Small intestine (tissue), 7 donors: Measurements from ENCODE around the gene LDB2. TPM values are rescaled to one million over a fixed set of nuclear protein-coding genes. Genes with fewer than 3 reads are reported as not detected.

ENCODE experiments used
- DNase-seq, 2 donors: peaks; one replicate each; pipeline versions ENCODE4 v3.0.0 to v3.0.0-alpha.2; 2013
- FAIRE-seq: peaks from 2 replicates; lab custom pipeline; 2012; peaks lifted over from hg19 to GRCh38; lab: Jason Lieb, UNC
- H3K27ac ChIP-seq, 3 donors: one replicate each; pipeline ENCODE4 v1.5.1; 2013; ENCODE audit warnings: low read length in 2 of 3, mild to moderate bottlenecking in 2 of 3, control low read depth in 1 of 3, inconsistent platforms in 1 of 3, low read depth in 1 of 3, moderate library complexity in 1 of 3
- H3K27me3 ChIP-seq, 3 donors: one replicate each; pipeline ENCODE4 v1.6.1; 2013; ENCODE audit warnings: low read length in 3 of 3, inconsistent platforms in 1 of 3; ENCODE audit not compliant: control insufficient read depth in 3 of 3, insufficient read depth in 3 of 3
- H3K36me3 ChIP-seq, 3 donors: one replicate each; pipeline ENCODE4 v1.6.1; 2013; ENCODE audit warnings: low read length in 3 of 3, inconsistent platforms in 1 of 3, low read depth in 1 of 3, mild to moderate bottlenecking in 1 of 3, moderate library complexity in 1 of 3; ENCODE audit not compliant: control insufficient read depth in 3 of 3, insufficient read depth in 2 of 3
- H3K4me1 ChIP-seq, 3 donors: one replicate each; pipeline ENCODE4 v1.6.1; 2013; ENCODE audit warnings: low read length in 2 of 3, inconsistent platforms in 1 of 3, low read depth in 1 of 3, mild to moderate bottlenecking in 1 of 3, moderate library complexity in 1 of 3; ENCODE audit not compliant: control insufficient read depth in 3 of 3, insufficient read depth in 2 of 3
- H3K4me3 ChIP-seq, 3 donors: one replicate each; pipeline ENCODE4 v1.5.1; 2013; ENCODE audit warnings: low read length in 3 of 3, control low read depth in 1 of 3, inconsistent platforms in 1 of 3, low read depth in 1 of 3, mild to moderate bottlenecking in 1 of 3, moderate library complexity in 1 of 3
- H3K9me3 ChIP-seq, 2 donors: one replicate each; pipeline ENCODE4 v1.6.1; 2013; ENCODE audit warnings: low read depth in 1 of 2, low read length in 1 of 2; ENCODE audit not compliant: control insufficient read depth in 2 of 2, insufficient read depth in 1 of 2
- WGBS, 3 donors: extraction: QIAGEN DNeasy Blood & Tissue Kit; methylation state at CpG; one replicate each; pipeline ENCODE4 v1.1.7; 2013; 5-methylcytosine and 5-hydroxymethylcytosine counted together
- polyA plus RNA-seq, 4 donors: library from polyadenylated mRNA; stranded (reverse) in 3 of 4; unstranded in 1 of 4; fragments of 200-250 nt in 3 of 4; fragments of 120-200 nt in 1 of 4; gene quantifications; one replicate each; pipeline versions ENCODE4 v1.2.1 to v1.2.3, GENCODE V29; 2013
- donor health status: healthy with polysubstance abuse.
- donor health status: control.
- donor health status: control.
- donor health status: Bipolar disorder and iron deficiency.
- donor health status: healthy.

The LDB2 gene
- polyA plus RNA-seq, 4 donors: 1.1 to 19.2 (median 6.6) TPM

DNA sequence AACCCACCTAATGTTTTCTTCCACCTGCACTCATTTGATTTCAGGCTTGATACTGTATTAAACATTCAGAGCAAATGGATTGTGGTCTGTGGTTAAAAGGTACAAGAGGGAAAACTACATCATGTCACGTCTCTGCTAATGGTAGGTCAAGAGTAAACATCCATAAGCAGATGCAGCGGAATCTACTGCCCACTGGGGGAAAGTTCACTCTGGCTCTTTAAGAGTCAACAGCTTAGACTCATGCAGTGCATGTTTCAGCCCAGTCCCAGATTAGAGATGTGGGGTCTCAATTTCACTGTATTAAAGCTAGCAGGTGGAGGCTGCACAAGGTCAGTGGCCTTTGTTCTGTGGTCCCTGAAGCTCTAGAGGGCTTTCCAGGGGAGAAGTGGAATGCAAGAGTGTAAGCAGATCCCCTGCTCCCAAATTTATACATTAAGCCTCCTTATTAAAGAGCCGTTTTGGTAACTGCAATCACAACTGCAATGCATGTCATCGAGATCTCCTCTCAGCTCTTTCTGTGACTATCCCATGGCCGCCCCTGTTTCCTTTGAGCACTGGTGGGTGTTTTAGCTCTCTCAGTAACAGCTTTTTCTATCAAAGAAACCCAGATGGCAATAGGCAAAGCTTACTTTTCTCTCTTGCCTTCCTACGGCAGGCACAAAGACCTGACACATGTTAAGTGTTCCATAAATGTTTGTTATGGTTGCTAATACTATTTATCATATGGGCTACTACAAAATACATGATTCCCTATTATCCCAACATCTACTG, 53.4 kb downstream of the LDB2 start:
- DNase-seq: peak in 1 of 2 donors; percentile 17
- no peak for FAIRE-seq
- Histone ChIP-seq H3K4me3 (no peak overlapping the region), H3K27me3 (no peaks in the 10 kb centered on the region), H3K27ac (peak overlapping the region in 1 of 3 donors; percentile 39), H3K4me1 (peaks cover 0 to 3% (median 0%) of the 10 kb centered on the region in 3 donors), H3K36me3 (no peaks in the 10 kb centered on the region), H3K9me3 (no peaks in the 10 kb centered on the region)
- 47 to 62% (median 49%) methylated on average over 6 of the region's 6 CpGs for WGBS, 3 donors

DNA sequence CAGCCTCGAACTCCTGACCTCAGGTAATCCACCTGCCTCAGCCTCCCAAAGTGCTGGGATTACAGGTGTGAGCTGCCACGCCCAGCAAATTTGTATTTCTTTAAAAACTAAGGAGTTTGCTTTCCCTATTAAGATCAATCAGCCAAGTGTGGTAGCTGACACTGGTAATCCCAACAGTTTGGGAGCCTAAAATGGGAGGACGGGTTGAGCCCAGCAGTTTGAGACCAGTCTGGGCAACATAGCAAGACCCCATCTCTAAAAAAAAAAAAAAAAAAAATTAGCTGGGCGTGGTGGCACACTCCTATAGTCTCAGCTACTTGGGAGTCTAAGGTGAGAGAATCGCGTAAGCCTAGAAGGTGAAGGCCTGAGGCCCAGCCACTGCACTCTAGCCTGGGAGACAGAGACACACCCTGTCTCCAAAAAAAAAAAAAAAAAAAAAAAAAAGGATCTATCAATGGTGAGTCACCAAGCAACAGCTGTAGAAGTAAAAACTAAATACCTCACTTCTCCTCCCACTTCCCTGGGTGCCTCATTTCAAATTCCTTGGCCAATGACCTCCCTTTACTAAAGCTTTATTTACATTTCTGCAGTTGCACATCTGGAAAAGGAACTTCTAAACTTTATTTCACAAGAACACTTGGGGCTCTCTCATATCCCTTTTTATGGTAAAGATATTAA, 54.5 kb downstream of the LDB2 start:
- no peaks in the 10 kb centered on the region for H3K27me3 ChIP-seq
- no peak for FAIRE-seq
- peak in 1 of 2 donors; percentile 10 for DNase-seq
- H3K27ac ChIP-seq: peak overlapping the region in 1 of 3 donors; percentile 8
- no peak overlapping the region for H3K4me3 ChIP-seq
- peaks cover 0 to 3% (median 0%) of the 10 kb centered on the region in 3 donors for H3K4me1 ChIP-seq
- no peaks in the 10 kb centered on the region for H3K36me3 ChIP-seq
- WGBS, 3 donors: 77 to 86% (median 80%) methylated on average over 6 of the region's 6 CpGs
- no peaks in the 10 kb centered on the region for H3K9me3 ChIP-seq

DNA sequence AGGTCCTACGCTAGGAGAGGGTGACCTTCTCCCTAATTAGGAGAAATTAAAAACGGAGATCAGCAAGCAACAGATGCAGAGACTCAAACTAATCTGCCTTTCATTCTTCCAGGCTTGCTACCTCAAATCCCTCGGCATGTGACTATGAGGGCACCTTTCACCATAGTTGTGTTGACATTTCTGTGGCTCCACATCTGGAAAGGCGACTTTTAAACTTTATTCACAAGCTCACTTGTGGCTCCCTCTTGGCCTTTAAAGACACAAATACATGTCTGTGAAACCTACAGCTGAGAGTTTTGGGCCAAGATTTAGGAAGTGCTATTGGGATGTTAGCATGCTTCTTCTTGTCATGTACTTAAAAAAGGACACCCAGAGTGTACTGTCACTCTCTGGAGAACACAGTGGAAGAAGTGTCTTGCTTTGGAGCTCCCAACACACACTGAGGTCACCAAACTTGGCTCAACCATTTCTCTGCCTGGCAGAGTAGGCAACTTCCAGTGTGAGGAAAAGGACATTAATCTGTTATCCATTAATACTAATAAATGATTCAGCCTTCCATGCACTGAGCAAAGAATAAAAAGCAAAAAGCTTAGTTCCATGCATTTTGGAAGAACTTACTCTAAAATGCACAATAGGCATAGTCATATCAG, 60.1 kb downstream of the LDB2 start:
- Histone ChIP-seq H3K4me1 (no peaks in the 10 kb centered on the region), H3K4me3 (no peak overlapping the region), H3K9me3 (no peaks in the 10 kb centered on the region), H3K36me3 (no peaks in the 10 kb centered on the region), H3K27ac (peak overlapping the region in 1 of 3 donors; percentile 17), H3K27me3 (no peaks in the 10 kb centered on the region)
- no peak for DNase-seq
- FAIRE-seq: no peak
- 58 to 72% (median 71%) methylated on average over 4 of the region's 4 CpGs for WGBS, 3 donors

DNA sequence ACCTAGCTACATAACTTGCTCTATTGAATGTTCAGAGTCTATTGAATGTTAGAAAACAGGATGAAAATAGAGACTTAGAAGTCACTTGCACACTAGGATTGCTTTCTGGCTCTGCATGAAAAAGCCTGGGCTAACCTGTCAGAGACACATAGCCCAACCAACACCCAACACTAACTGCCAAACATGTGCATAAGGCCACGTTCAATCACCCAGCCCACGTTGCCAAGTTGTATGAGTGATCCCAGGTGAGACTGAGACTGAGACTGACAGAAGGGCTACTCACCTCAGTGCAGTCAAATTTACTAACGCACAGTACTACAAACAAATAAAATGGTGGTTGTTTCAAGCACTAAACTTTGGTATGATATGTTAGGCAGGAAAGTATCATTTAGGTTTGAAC, 61.0 kb downstream of the LDB2 start:
- no peaks in the 10 kb centered on the region for H3K36me3 ChIP-seq
- no peaks in the 10 kb centered on the region for H3K4me1 ChIP-seq
- no peak for DNase-seq
- no peak overlapping the region for H3K4me3 ChIP-seq
- H3K27me3 ChIP-seq: no peaks in the 10 kb centered on the region
- WGBS, 3 donors: 48 to 74% (median 63%) methylated on average over 3 of the region's 3 CpGs
- no peaks in the 10 kb centered on the region for H3K9me3 ChIP-seq
- no peak for FAIRE-seq
- no peak overlapping the region for H3K27ac ChIP-seq

DNA sequence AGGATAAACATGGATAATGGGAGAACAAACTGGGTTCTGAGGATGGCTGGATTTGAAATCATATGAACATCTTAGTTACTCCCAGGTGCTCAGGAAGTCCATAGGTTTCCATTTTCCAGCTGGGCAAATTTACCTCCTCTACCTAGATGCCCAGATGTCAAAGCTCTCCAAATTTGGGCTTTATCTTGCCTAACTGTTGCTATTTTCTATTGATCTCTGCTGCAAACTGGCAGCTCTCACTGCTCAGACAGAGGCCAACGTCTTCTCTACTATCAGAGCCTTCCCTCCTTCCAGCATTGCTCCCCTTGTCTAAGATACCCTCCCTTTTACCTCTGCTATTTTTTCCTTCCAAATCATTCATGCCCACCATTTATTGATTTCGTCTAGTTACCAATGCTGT, 62.1 kb downstream of the LDB2 start:
- FAIRE-seq: no peak

DNA sequence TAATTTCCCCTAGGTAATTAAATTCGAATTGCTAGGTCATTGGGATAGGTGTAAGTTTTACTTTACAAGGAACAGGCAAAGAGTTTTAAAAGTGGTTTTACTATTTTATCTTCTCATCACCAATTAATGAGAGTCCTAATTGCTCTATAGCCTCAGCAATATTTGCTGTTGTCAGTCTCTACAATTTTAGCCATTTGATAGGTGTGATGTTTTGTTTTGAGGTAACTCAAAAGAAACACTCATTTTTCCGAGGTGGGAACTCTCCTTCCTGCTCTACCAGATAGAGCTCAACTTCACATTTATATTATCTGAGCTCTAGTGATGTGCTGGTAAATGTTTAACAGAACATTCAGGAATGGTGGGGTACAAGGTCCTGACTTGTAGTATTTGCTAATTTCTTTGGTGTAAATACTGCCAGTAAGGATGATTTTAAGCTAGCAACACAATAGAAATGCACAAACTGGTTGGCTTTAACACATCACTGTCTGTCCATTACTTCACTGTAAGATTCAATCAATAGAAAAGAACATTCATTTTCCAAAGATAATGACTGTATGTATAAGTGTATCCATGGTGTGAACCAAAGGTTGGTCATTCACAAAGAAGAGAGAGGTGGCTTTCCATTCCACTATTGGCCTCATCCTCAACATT, 62.7 kb downstream of the LDB2 start:
- H3K4me1 ChIP-seq: no peaks in the 10 kb centered on the region
- no peak for FAIRE-seq

More for the DNA sequence above, 62.1 kb downstream of the LDB2 start:
- no peak for DNase-seq
- 39 to 80% (median 43%) methylated on average over 2 of the region's 2 CpGs for WGBS, 3 donors
- no peaks in the 10 kb centered on the region for H3K27me3 ChIP-seq
- no peaks in the 10 kb centered on the region for H3K9me3 ChIP-seq
- no peaks in the 10 kb centered on the region for H3K4me1 ChIP-seq
- no peak overlapping the region for H3K27ac ChIP-seq
- H3K4me3 ChIP-seq: no peak overlapping the region
- H3K36me3 ChIP-seq: no peaks in the 10 kb centered on the region

DNA sequence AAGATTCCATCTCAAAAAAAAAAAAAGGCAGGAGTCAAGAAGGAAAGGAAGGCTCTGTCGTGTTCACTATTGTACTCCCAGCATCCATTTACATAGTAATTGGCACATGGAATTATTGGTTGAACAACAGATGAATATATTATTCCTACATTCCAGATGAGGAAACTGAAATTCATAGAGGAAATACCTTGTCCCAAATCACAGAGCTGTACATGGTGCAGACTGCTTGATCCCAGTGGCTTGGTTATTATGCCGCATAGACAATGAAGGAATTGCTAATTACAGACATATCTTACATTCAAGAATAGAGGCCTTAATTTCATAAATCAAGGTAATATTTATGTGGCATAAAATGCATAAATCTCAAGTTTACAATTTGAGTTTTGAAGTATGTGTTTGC, 63.6 kb downstream of the LDB2 start:
- Histone ChIP-seq H3K27me3 (no peaks in the 10 kb centered on the region), H3K9me3 (no peaks in the 10 kb centered on the region), H3K4me1 (no peaks in the 10 kb centered on the region), H3K36me3 (no peaks in the 10 kb centered on the region), H3K27ac (no peak overlapping the region), H3K4me3 (no peak overlapping the region)
- DNase-seq (no peak), FAIRE-seq (no peak)
- WGBS, 3 donors: 89 to 94% (median 91%) methylated on average over 2 of the region's 2 CpGs

More for the DNA sequence above, 62.7 kb downstream of the LDB2 start:
- H3K9me3 ChIP-seq: no peaks in the 10 kb centered on the region
- H3K27me3 ChIP-seq: no peaks in the 10 kb centered on the region
- no peak for DNase-seq
- WGBS, 3 donors: 28 to 76% (median 42%) methylated on average over 2 of the region's 2 CpGs
- H3K4me3 ChIP-seq: no peak overlapping the region
- H3K27ac ChIP-seq: no peak overlapping the region
- no peaks in the 10 kb centered on the region for H3K36me3 ChIP-seq

DNA sequence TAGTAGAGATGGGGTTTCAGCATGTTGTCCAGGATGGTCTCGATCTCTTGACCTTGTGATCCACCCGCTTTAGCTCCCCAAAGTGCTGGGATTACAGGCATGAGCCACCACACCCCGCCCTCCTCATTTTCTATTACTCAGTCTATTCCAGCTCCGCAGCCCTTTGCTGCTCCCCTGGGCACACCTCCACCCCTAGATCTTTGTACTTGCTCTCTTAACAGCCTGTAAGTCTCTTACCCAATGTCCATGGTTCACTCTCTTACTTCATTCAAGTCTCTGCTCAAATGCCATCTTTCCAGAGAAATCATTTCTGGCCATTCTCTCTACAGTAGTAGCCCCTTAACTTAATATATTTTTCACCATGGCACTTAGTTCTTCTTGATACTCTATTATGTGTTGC, 64.7 kb downstream of the LDB2 start:
- Histone ChIP-seq H3K4me1 (no peaks in the 10 kb centered on the region), H3K36me3 (no peaks in the 10 kb centered on the region), H3K9me3 (no peaks in the 10 kb centered on the region), H3K4me3 (no peak overlapping the region), H3K27me3 (no peaks in the 10 kb centered on the region), H3K27ac (no peak overlapping the region)
- WGBS, 3 donors: 86 to 88% (median 88%) methylated on average over 4 of the region's 4 CpGs
- no peak for DNase-seq
- no peak for FAIRE-seq
